OCI-LY7 (cell line): ENCODE results near the gene EPHX1. TPM values are rescaled to one million over a fixed set of nuclear protein-coding genes. Genes with fewer than 3 reads are reported as not detected.
"Not testable (repeated sequence)": the region's sequence is repeated elsewhere in the genome, so short reads cannot be mapped to it uniquely, and the experiment has no call there.

Experiments
- BruUV-seq: library from RNA; stranded (reverse); fragments of 400-500 nt; replicated peaks from 2 replicates; lab custom pipeline; 2021; lab: Mats Ljungman, UMichigan
- CTCF ChIA-PET: fragments of 300-600 bp; sonication (Branson Sonifier 250); formaldehyde crosslinking; loops from one replicate; lab custom pipeline; 2022; ENCODE audit warnings: antibody characterized with exemption; ENCODE audit not compliant: unreplicated experiment; lab: Charles Lee
- POLR2A ChIA-PET: fragments of 300-600 bp; sonication (Branson Sonifier 250); formaldehyde crosslinking; loops from one replicate; lab custom pipeline; 2022; ENCODE audit warnings: antibody characterized with exemption; lab: Charles Lee
- DNase-seq: peaks from one replicate; pipeline ENCODE4 v3.0.0-alpha.2; 2015; ENCODE audit warnings: low spot score
- H2AFZ ChIP-seq: fragments of 200-600 bp; sonication (generic), shearing (Covaris generic); 2 replicates; pipeline ENCODE4 v1.6.1; 2014; ENCODE audit warnings: mild to moderate bottlenecking, antibody characterized with exemption, low read length, moderate library complexity
- H3K27ac ChIP-seq: fragments of 200-600 bp; sonication (generic); 2 replicates; pipeline ENCODE4 v1.5.1; 2014; ENCODE audit warnings: mixed run types, low read depth, mild to moderate bottlenecking, moderate library complexity, low read length, inconsistent platforms; ENCODE audit not compliant: poor library complexity, severe bottlenecking
- H3K36me3 ChIP-seq: fragments of 200-600 bp; sonication (generic); 2 replicates; pipeline ENCODE4 v1.6.1; 2014; ENCODE audit warnings: mild to moderate bottlenecking, antibody characterized with exemption, low read length, moderate library complexity, mixed read lengths; ENCODE audit not compliant: insufficient read depth
- H3K4me1 ChIP-seq: fragments of 200-600 bp; sonication (generic); 2 replicates; pipeline ENCODE4 v1.5.1; 2014; ENCODE audit warnings: mild to moderate bottlenecking, low read length; ENCODE audit not compliant: insufficient read depth, poor library complexity, severe bottlenecking
- H3K4me2 ChIP-seq: fragments of 200-600 bp; sonication (generic); 2 replicates; pipeline ENCODE4 v1.6.1; 2014; ENCODE audit warnings: mild to moderate bottlenecking, low read length
- H3K4me3 ChIP-seq: fragments of 200-600 bp; sonication (generic); 2 replicates; pipeline ENCODE4 v1.5.1; 2014; ENCODE audit warnings: mild to moderate bottlenecking, low read depth, low read length; ENCODE audit not compliant: poor library complexity, severe bottlenecking
- H3K79me2 ChIP-seq: fragments of 200-600 bp; sonication (generic); 2 replicates; pipeline ENCODE4 v1.6.1; 2016; ENCODE audit warnings: low read depth, mild to moderate bottlenecking, low read length, moderate library complexity, mixed read lengths; ENCODE audit not compliant: insufficient read depth
- H3K9me2 ChIP-seq: fragments of 200-600 bp; sonication (generic); 2 replicates; pipeline ENCODE4 v1.6.1; 2016; ENCODE audit warnings: mild to moderate bottlenecking, low read length, mixed read lengths; ENCODE audit not compliant: insufficient read depth
- H3K9me3 ChIP-seq: fragments of 200-600 bp; sonication (generic); 2 replicates; pipeline ENCODE4 v1.6.1; 2014; ENCODE audit warnings: mild to moderate bottlenecking, mixed run types, low read length, mixed read lengths
- H4K20me1 ChIP-seq: fragments of 200-600 bp; sonication (generic); 2 replicates; pipeline ENCODE4 v1.6.1; 2014; ENCODE audit warnings: mild to moderate bottlenecking, antibody characterized with exemption, low read length, moderate library complexity, mixed read lengths; ENCODE audit not compliant: insufficient read depth
- EZH2phosphoT487 ChIP-seq: fragments of 200-600 bp; sonication (generic); IDR thresholded peaks from 2 replicates; pipeline ENCODE4 v1.6.1; 2018; ENCODE audit warnings: low read depth, borderline replicate concordance, mild to moderate bottlenecking, mixed run types, antibody characterized with exemption, low read length, moderate library complexity, mixed read lengths
- intact Hi-C: fragments of 100-400 bp; cut with micrococcal nuclease; formaldehyde crosslinking; loops from one replicate; pipeline ENCODE4 v1.10.0; 2022; ENCODE audit not compliant: unreplicated experiment
- total RNA-seq, 2 experiments: library from RNA; depleted of rRNA in 1 of 2; stranded (reverse); fragments of >200 nt in 1 of 2; shearing (Covaris generic) in 1 of 2; gene quantifications; 2 replicates each; pipeline ENCODE4 v1.2.3, GENCODE V29; 2014 to 2022
- TF ChIP-seq, protein P1 (sequence below): fragments of 200-600 bp; sonication (generic); conservative IDR thresholded peaks from 2 replicates; pipeline ENCODE4 v1.5.1; 2014; ENCODE audit warnings: mild to moderate bottlenecking, antibody characterized with exemption, low read length, moderate library complexity, mixed read lengths

The EPHX1 gene
- total RNA-seq, 2 experiments from 2014 or later: 0.44 to 1.3 TPM

DNA sequence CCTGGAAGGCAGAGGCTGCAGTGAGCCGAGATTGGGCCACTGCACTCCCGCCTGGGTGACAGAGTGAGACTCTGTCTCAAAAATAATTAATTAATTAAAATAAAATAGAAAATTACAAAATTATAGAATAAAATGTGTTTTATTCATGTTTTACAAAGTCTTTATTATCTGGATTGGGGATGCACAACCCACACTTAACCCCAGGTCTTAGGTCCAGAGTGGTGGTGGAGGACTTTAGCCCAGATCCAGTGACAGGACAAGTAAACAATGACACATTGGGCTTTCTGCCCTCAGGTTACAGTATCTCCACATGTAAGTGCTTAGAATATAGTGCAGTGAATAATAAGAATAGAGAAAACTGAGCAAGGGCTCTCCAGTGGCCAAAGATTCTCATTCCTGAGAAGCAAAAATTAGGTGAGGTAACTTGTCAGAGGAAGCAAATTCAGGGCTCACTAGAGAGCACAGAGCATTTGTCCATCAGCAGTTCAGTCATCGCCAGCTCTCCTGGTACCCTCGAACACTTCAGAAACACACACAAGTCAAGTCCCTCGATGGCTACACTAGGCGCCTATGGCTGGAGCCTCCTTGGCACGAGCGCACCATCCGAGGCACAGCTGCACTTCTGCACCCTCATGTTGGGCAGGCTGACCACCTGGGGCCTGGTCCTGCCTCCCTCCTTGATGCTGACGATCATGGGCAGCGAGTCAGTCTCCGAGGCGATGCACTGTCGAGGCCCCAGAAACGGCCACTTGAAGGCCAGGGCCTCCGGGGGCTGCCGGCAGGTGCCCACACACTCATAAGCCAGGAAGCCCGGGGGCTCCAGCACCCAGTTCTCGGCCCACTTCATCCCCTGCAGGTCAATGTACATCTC, 76.5 kb downstream of the EPHX1 start:
- POLR2A ChIA-PET: no interaction called here
- DNase-seq: no peak
- intact Hi-C loops: no loop called here
- Histone ChIP-seq H3K9me3 (no peaks in the 10 kb centered on the region), H3K4me3 (no peak overlapping the region), H3K4me1 (peaks cover 15% of the 10 kb centered on the region), H3K27ac (no peak overlapping the region), H3K4me2 (no peak overlapping the region), H3K79me2 (no peaks in the 10 kb centered on the region), H4K20me1 (no peaks in the 10 kb centered on the region), H3K9me2 (no peaks in the 10 kb centered on the region), H3K36me3 (no peaks in the 10 kb centered on the region), H2AFZ (no peak overlapping the region)
- no peak for TF ChIP-seq EZH2phosphoT487
- TF ChIP-seq, protein P1, sequence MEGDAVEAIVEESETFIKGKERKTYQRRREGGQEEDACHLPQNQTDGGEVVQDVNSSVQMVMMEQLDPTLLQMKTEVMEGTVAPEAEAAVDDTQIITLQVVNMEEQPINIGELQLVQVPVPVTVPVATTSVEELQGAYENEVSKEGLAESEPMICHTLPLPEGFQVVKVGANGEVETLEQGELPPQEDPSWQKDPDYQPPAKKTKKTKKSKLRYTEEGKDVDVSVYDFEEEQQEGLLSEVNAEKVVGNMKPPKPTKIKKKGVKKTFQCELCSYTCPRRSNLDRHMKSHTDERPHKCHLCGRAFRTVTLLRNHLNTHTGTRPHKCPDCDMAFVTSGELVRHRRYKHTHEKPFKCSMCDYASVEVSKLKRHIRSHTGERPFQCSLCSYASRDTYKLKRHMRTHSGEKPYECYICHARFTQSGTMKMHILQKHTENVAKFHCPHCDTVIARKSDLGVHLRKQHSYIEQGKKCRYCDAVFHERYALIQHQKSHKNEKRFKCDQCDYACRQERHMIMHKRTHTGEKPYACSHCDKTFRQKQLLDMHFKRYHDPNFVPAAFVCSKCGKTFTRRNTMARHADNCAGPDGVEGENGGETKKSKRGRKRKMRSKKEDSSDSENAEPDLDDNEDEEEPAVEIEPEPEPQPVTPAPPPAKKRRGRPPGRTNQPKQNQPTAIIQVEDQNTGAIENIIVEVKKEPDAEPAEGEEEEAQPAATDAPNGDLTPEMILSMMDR: no peak
- CTCF ChIA-PET: no interaction called here
- no TSS peak for BruUV-seq

DNA sequence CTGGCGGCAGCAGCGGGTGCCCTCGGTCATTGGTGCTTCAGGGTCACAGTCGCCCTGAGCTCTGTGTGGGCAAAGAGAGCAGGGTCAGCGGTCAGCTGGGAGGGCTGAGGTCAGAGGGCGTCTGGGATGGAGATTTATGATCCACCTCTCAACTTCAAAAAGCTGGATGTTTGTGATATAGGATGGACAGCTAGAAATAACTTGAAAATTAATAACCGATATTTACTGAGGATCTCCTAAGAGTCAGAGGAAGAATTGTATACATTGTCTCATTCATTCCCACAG, 77.0 kb downstream of the EPHX1 start:
- intact Hi-C loops: no loop called here
- Histone ChIP-seq H3K4me1 (peaks cover 10% of the 10 kb centered on the region), H3K4me3 (no peak overlapping the region), H3K9me2 (no peaks in the 10 kb centered on the region), H4K20me1 (no peaks in the 10 kb centered on the region), H2AFZ (no peak overlapping the region), H3K36me3 (no peaks in the 10 kb centered on the region), H3K9me3 (no peaks in the 10 kb centered on the region), H3K79me2 (no peaks in the 10 kb centered on the region), H3K27ac (no peak overlapping the region), H3K4me2 (no peak overlapping the region)
- BruUV-seq: no TSS peak
- DNase-seq: no peak
- TF ChIP-seq, protein P1: no peak
- TF ChIP-seq EZH2phosphoT487: no peak
- CTCF ChIA-PET: no interaction called here
- POLR2A ChIA-PET: no interaction called here

DNA sequence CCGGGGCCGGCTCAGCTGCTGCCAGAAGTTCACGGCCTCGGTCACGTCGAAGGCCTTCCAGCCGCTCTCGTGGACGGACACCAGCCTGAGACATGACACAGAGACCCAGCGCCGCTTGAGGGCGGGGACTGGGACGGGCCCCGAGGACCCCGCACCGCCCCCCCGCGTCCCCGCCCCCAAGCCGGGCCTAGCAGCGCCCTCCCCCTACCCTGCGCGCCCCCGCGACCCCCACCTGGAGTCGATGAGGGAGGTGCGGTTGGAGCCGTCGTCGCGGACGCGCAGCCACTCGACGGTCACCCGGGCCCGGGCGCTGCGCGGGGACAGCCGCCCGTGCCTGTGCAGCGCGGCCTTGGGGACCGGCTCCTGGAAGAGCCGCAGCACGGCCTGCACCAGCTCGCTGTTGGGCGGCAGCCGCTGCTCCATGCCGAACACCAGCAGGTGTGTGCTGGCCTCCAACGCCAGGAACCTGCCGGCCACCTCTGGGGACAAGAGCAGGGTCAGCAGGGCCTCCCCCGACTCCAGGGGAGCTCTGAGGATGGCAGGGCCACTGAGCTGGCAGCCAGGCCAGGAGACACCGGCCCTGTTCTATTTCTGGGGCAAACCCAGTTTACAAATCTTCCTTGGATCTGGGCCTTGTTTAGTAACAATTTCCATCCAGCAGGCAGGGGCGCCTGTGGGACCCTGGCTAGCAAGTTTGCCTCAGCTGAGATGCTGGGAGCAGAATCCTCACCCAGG, 77.8 kb downstream of the EPHX1 start:
- CTCF ChIA-PET, BruUV-seq, POLR2A ChIA-PET: not testable (repeated sequence)

More for the DNA sequence above, 77.8 kb downstream of the EPHX1 start:
- H3K36me3 ChIP-seq, H3K9me3 ChIP-seq, H2AFZ ChIP-seq, H3K27ac ChIP-seq, H3K4me3 ChIP-seq, H3K9me2 ChIP-seq, intact Hi-C loops, H3K4me2 ChIP-seq, H3K79me2 ChIP-seq, DNase-seq, H4K20me1 ChIP-seq, H3K4me1 ChIP-seq: not testable (repeated sequence)
